Hematopoietic multipotent progenitor cell treated with erythropoietin and hydrocortisone succinate and interleukin-3 and kit ligand, for 8 days (in vitro differentiated cells): ENCODE data around the gene MAPKAP1.
"Not testable (repeated sequence)": the region's sequence is repeated elsewhere in the genome, so short reads cannot be mapped to it uniquely, and the experiment has no call there.

Source experiments
- DNase-seq: peaks from one replicate; pipeline ENCODE4 v3.0.0-alpha.2; 2015

The MAPKAP1 gene

DNA sequence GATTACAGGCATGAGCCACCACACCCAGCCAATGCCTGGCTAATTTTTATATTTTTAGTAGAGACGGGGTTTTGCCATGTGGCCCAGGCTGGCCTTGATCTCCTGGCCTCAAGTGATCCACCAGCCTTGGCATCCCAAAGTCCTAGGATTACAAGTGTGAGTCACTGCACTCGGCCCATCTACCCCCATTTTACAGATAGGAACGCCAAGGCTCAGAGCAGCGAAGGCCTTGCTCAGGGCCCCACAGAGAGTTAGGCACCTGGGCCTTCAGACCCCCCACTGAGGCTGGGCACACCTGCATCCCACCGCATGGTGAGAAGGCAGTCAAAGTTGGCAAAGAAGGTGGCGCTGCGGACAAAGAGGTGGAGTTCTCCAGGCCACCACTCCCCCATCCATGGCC, 302.3 kb downstream of the MAPKAP1 start:
- DNase-seq, result no peak

DNA sequence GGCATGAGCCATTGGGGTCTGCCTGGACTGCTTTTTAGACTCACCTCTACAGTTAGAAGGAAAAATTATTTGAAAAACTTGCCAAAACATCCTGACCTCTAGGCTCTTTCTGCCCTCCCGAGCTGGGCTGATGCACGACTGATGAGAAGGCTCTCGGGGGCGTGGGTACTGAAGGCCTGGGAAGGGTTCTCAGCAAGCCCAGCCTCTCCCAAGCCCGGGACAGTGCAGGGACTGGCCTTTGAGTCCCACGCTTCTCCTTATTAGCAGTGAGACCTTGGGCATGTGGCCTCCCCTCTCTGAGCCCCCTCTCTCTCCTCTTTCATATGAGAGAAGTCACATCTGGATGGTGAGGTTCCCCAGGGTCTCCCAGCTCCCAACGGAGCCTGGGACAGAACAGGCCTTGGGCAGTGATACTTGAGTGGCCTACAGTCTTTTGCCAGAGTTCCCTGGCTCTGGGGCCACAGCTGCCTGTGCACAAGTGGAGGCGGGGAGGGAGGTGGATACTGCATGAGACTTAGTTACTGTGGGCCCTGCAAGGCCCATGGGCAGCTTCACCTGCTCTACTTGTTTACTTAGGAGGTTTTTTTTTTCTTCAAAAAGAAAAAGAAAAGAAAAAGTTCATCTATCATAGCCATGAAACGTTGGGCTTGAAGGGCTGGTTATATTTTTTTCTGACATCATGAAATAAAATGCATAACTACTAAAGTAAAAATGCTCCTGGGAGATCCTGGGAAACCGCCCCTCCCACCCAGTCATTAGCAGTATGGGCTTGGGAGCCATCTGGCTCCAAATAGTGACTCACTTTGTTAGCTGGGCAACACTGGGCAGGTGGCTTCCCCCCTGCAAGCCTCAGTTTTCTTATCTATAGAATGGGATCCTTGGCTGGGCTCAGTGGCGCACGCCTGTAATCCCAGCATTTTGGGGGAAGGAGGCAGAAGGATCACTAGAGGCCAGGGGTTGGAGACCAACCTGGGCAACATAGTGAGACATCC, 306.0 kb downstream of the MAPKAP1 start:
- DNase-seq, result no peak

DNA sequence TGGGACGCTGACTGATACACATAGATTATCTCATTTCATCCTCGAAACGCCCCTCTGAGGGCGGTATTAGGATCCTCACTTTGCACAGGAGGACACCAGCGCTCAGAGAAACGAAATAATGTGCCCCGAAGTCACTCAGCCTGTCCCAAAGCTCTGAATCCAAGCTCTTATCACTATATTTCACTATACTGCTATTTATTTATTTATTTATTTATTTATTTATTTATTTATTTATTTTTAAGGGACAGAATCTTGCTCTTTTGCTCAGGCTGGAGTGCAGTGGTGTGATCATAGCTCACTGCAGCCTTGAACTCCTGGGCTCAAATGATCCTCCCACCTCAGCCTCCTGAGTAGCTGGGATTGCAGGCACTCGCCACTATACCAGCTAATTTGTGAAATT, 306.8 kb downstream of the MAPKAP1 start:
- DNase-seq, result not testable (repeated sequence)

DNA sequence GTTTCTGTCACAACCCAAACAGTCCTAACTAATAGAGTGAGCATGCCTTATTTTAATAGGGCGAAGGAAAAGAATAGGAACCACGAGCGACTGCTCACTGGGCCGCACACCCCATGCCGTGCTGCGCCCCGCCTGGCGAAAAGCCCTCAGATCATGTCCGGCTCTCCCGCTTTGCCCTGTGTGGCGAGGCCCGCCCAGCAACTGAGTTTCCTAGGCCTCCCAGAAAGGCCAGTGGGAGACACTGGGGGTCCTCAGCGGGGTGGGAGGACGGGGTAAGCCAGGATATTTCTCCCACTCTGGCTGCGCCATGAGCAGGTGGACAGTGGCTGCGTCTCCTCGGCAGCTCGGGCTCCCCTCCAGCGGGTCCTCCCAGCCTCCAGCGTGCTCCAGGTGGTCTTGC, 307.3 kb downstream of the MAPKAP1 start:
- no peak for DNase-seq

DNA sequence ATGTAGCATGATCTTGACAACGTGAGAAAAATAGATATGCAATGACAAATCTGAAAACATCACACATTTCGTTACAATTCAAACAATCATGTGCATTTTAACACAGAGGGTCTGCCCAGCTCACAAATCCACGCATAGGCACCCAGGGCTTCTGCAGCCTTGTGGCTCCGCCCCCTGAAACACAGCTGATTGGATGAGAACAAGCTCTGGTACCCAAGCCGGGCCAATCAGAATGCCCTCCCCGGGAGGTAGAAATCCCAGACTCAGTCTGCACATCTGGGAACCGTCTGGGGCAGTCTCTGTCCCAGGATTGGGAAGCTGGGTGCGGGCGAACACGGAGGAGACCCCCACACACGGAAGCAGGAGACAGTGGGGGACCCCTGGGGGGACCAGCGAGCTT, 307.8 kb downstream of the MAPKAP1 start:
- DNase-seq, result no peak

DNA sequence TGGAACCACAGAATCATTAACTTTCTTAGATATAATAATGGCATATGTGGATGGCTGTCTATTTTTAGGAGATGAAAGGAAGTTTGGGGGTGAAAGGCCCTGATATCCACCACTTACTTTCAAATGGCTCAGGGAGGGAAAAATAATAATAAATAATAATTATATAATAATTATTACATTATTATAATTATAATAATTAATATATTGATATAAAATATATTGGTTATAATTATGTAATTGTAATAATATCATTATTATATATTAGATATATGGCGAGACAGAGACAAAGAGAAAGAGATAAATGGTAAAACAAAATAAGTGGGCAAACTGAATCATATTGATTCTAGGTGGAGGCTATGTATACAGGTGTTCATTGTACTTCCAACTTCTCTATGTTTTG, 308.8 kb downstream of the MAPKAP1 start:
- no peak for DNase-seq

DNA sequence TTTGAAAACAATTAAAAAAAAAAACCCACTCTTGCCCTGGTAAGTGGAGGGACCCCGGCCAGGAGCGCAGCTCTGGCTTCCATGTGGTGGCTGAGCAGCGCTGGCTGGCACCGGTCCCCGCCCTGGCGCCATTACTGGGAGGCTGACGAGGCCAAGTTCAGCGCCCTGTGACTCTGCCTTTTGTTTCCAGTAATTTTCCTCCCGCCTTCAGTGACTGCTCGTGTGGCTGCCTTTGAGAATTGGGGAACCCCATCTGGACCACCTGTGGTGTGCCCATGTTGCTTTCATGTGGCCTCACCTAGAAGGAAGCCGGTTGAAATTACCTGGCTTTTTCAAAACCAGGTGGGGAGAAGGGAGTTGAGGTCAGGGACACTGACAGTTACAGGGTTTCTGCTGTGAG, 309.3 kb downstream of the MAPKAP1 start:
- no peak for DNase-seq

DNA sequence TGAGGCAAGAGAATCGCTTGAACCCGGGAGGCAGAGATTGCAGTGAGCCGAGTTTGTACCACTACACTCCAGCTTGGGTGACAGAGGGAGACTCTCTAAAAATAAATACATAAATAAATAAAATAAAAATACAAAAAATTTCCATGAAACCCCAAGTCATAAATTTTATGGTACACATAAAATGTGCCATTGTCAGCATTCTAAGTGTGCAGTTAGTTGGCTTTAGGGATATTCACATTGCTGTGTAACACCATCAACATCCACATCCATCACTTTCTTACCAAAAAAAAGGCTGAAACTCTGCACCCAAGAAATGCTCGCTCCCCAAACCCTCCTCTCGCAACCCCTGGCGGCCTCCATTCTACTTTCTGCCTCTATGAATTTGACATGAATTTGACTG, 310.2 kb downstream of the MAPKAP1 start:
- DNase-seq, result no peak

DNA sequence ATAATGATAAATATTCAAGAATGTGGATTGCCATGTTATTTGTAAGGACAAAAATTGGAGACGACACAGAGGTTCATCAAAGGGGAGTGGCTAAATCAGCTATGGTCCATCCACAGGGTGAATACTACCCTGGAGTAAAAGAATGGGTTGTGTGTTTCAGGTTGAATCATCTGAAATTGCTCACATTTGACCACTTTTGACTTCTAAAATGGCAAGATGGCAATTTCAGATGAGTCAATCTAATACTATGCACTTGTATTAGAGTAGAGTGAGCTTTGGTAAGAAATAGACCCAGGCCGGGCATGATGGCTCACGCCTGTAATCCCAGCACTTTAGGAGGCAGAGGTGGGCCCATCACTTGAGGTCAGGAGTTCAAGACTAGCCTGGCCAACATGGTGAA, 313.6 kb downstream of the MAPKAP1 start:
- DNase-seq, result no peak

DNA sequence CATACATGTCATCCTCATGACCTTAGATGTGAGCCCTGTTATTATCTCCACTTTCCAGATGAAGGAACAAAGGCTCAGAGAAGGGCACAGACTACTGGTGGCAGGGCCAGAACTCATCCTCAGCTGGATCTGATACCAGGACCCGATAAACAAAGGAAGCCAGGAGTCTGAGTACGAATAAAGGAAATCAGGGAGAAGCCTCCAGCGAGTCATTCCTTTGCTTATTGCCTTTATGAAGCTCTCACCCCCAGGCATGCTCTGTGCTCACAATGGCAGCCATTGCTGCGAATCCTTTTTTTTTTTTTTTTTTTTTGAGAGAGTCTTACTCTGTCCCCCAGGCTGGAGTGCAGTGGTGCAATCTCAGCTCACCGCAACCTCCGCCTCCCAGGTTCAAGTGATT, 315.3 kb downstream of the MAPKAP1 start:
- no peak for DNase-seq

DNA sequence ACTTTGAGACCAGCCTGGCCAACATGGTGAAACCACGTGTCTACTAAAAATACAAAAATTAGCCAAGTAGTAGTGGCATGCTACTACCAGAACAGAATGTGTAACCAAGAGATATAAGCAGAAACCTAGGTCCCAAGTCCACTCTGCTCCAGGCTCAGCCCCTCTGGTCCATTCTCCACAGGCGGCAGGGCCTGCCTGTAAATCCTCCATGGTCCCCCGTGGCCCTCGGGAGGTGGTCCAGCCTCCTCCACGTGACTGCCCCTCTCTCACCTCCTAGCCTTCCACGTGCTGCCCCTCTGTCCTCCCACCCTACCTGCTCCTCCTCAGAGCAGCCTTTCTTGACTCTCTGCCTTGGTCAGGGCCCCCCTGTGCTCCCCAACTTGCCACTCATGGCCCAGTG, 318.0 kb downstream of the MAPKAP1 start:
- no peak for DNase-seq

DNA sequence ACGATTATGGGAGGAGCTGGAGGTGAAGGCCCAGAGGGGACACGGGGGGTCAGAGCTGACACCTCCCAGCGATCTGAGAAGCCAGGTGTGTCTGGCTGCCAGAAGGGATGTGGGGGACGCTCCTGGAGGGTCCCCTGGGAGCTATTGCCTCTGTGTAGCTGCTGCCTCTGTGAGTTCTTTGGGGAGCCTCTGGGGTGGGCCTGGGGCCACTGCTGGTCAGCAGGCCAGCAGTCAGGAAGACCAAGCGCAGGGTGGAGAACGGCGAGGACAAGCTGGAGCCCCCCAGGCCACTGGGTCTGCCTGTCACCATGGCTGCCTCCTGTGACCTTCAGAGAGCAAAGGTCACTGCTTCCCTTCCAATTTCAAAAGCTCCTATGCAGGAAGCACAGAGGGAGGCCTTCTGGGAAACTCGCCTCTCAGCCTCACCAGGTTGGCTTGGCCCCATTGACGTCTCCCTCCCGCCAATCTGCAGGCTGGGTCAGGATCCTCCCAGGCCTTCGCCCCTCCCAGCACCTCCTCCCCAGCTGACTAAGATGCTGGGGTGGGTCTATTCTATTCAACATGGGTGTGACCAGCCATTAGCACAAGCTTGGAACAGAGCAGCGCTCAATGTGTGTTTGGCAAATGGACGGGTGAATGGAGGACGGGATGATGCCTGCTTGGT, 319.0 kb downstream of the MAPKAP1 start:
- DNase-seq, result no peak
